Liver (tissue), 9 donors: ENCODE measurements around the gene TNS1. TPM values are rescaled to one million over a fixed set of nuclear protein-coding genes. Genes with fewer than 3 reads are reported as not detected.

Experiments
- DNase-seq: peaks from one replicate; pipeline ENCODE4 v3.0.0-alpha.2; 2017; ENCODE audit warnings: low spot score
- H3K27ac ChIP-seq, 2 donors: one replicate each; pipeline ENCODE4 v1.7.0; 2013; ENCODE audit warnings: inconsistent platforms in 2 of 2, low read length in 2 of 2, control low read depth in 1 of 2, low read depth in 1 of 2, mild to moderate bottlenecking in 1 of 2
- H3K27me3 ChIP-seq, 4 donors: one replicate each; pipeline versions ENCODE4 v1.6.1 to v1.7.0; 2013; ENCODE audit warnings: low read length in 3 of 4, inconsistent platforms in 1 of 4, mild to moderate bottlenecking in 1 of 4, moderate library complexity in 1 of 4; ENCODE audit not compliant: control insufficient read depth in 4 of 4, insufficient read depth in 4 of 4
- H3K36me3 ChIP-seq, 4 donors: one replicate each; pipeline versions ENCODE4 v1.6.1 to v1.7.0; 2013; ENCODE audit warnings: low read length in 3 of 4, mild to moderate bottlenecking in 3 of 4, low read depth in 1 of 4, moderate library complexity in 1 of 4; ENCODE audit not compliant: control insufficient read depth in 4 of 4, insufficient read depth in 3 of 4
- H3K4me1 ChIP-seq, 4 donors: one replicate each; pipeline versions ENCODE4 v1.6.1 to v1.7.0; 2013; ENCODE audit warnings: low read length in 3 of 4, mild to moderate bottlenecking in 3 of 4, moderate library complexity in 1 of 4; ENCODE audit not compliant: control insufficient read depth in 4 of 4, insufficient read depth in 4 of 4
- H3K4me3 ChIP-seq, 3 donors: one replicate each; pipeline versions ENCODE4 v1.6.1 to v1.7.0; 2013; ENCODE audit warnings: low read length in 3 of 3, control low read depth in 1 of 3, low read depth in 1 of 3, mild to moderate bottlenecking in 1 of 3
- H3K9ac ChIP-seq, 2 donors: one replicate each; pipeline ENCODE4 v1.7.0; 2013; ENCODE audit warnings: low read length in 2 of 2, mild to moderate bottlenecking in 2 of 2, moderate library complexity in 2 of 2, control low read depth in 1 of 2, low read depth in 1 of 2
- H3K9me3 ChIP-seq, 4 donors: one replicate each; pipeline versions ENCODE4 v1.6.1 to v1.7.0; 2013; ENCODE audit warnings: low read length in 3 of 4; ENCODE audit not compliant: control insufficient read depth in 4 of 4
- FOXA1 ChIP-seq: IDR thresholded peaks from 2 replicates; pipeline ENCODE4 v1.6.1; 2016; ENCODE audit warnings: antibody characterized with exemption
- GABPA ChIP-seq, 2 donors: IDR thresholded peaks in 1 of 2; conservative IDR thresholded peaks in 1 of 2; 2 replicates each; pipeline ENCODE4 v1.6.1; 2016; ENCODE audit warnings: antibody characterized with exemption in 2 of 2, mild to moderate bottlenecking in 1 of 2, moderate library complexity in 1 of 2
- HNF4G ChIP-seq: IDR thresholded peaks from 2 replicates; pipeline ENCODE4 v1.6.1; 2016; ENCODE audit warnings: antibody characterized with exemption
- JUND ChIP-seq, 2 donors: IDR thresholded peaks; 2 replicates each; pipeline ENCODE4 v1.6.1; 2016; ENCODE audit warnings: antibody characterized with exemption in 2 of 2
- NR2F2 ChIP-seq: IDR thresholded peaks from 2 replicates; pipeline ENCODE4 v1.6.1; 2016; ENCODE audit warnings: antibody characterized with exemption
- RAD21 ChIP-seq, 2 donors: IDR thresholded peaks; 2 replicates each; pipeline ENCODE4 v1.6.1; 2016; ENCODE audit warnings: antibody characterized with exemption in 2 of 2, mild to moderate bottlenecking in 2 of 2
- RXRA ChIP-seq, 2 donors: IDR thresholded peaks; 2 replicates each; pipeline ENCODE4 v1.6.1; 2017 to 2018; ENCODE audit warnings: antibody characterized with exemption in 2 of 2, mild to moderate bottlenecking in 1 of 2
- SP1 ChIP-seq: IDR thresholded peaks from 2 replicates; pipeline ENCODE4 v1.6.1; 2018; ENCODE audit warnings: antibody characterized with exemption, mild to moderate bottlenecking
- YY1 ChIP-seq: IDR thresholded peaks from 2 replicates; pipeline ENCODE4 v1.6.1; 2016; ENCODE audit warnings: antibody characterized with exemption, mild to moderate bottlenecking
- WGBS: extraction: QIAGEN DNeasy Blood & Tissue Kit; methylation state at CpG from one replicate; pipeline ENCODE4 v1.1.7; 2013; 5-methylcytosine and 5-hydroxymethylcytosine counted together
- polyA plus RNA-seq, 2 donors: library from polyadenylated mRNA; stranded (reverse) in 1 of 2; unstranded in 1 of 2; fragments of 200-250 nt in 1 of 2; fragments of >200 nt in 1 of 2; fragmentation: Nextera tagmentation in 1 of 2; extraction: Ambion mirVana in 1 of 2; gene quantifications; one replicate each; pipeline versions ENCODE4 v1.2.1 to v1.2.3, GENCODE V29; 2013 to 2015
- total RNA-seq, 2 donors: library from RNA; depleted of rRNA; stranded (reverse); fragments of >200 nt; gene quantifications; one replicate each; pipeline ENCODE4 v1.2.3, GENCODE V29; 2014
- TF ChIP-seq, protein P1 (sequence below): IDR thresholded peaks from 2 replicates; pipeline ENCODE4 v1.6.1; 2016; ENCODE audit warnings: antibody characterized with exemption
- TF ChIP-seq, protein P2 (sequence below): IDR thresholded peaks from 2 replicates; pipeline ENCODE4 v1.6.1; 2016; ENCODE audit warnings: antibody characterized with exemption, mild to moderate bottlenecking
- TF ChIP-seq, protein P3 (sequence below): fragments of 150-350 bp; IDR thresholded peaks from 2 replicates; pipeline ENCODE4 v1.5.1; 2017; ENCODE audit warnings: improper control_type of control experiment, low read depth, low read length; ENCODE audit not compliant: missing input control
- TF ChIP-seq, protein P4 (sequence below): IDR thresholded peaks from 2 replicates; pipeline ENCODE4 v1.6.1; 2016; ENCODE audit warnings: antibody characterized with exemption
- TF ChIP-seq, protein P5 (sequence below): IDR thresholded peaks from 2 replicates; pipeline ENCODE4 v1.6.1; 2016; ENCODE audit warnings: antibody characterized with exemption
- donor health status: healthy.
- donor health status: healthy.
- donor health status: healthy.
- donor health status: healthy.
- donor health status: healthy.

The TNS1 gene
- total and polyA plus RNA-seq, 4 donors = 16.3 to 128 (median 57.3) TPM

DNA sequence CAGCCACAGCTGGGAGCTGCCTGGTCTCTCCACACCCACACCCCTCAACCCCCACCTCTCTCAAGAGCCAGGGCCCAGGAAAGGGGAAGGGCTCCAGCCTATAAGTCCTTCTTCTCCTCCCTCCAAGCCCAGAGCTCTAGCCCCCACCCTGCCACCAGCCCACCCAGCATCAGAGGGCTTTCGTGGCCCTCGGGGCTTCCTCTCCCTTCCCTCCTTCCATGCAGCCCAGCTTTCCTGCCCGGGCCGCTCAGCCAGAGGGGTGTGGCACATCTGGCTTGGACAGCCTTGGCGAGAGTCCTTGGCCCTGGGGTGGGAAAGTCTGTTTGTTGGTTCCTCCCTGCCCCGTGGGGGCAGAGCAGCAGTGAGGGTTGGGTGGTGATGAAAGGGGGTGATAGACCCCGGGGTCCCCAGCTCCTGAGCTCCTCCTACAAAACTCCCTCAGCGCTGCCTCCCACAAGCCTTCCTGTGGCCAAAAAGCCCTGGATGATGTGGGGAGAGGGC is 7.0 kb downstream of the TNS1 start:
- 40% methylated on average over 8 of the region's 8 CpGs for WGBS
- no peaks in the 10 kb centered on the region for H3K9me3 ChIP-seq
- TF ChIP-seq SP1 (no peak), HNF4G (no peak), RXRA (IDR thresholded peaks at IDR 0.05) (no peak), YY1 (no peak)
- no peak overlapping the region for H3K27ac ChIP-seq
- no peak for DNase-seq
- no peaks in the 10 kb centered on the region for H3K36me3 ChIP-seq
- no peaks in the 10 kb centered on the region for H3K4me1 ChIP-seq
- no peak overlapping the region for H3K4me3 ChIP-seq
- no peak overlapping the region for H3K9ac ChIP-seq
- H3K27me3 ChIP-seq = no peaks in the 10 kb centered on the region

DNA sequence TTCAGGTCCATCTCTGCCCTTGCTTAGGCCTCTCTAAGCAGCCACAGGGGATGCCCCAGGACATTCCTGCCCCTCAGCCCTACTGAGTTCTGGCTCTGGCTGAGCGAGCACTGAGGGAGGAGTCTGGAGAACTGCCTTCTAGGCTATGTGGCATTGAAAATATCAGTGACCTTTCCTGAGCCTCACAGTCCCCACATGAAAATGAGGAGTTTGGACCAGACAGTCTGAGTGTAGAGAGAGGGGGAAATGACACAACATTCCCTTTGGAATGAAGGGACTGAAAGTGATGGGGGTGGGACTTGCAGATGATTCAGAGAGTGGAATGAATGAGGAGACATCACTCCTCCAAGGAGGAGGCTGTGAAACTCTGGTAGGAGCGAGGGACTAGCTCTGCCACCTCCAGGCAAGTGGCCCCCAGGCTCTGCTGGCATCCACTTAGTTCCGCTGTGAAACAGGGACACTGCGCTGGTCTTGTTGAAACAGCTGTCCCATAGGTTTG is 8.0 kb downstream of the TNS1 start:
- H3K36me3 ChIP-seq = no peaks in the 10 kb centered on the region
- no peak overlapping the region for H3K27ac ChIP-seq
- H3K9ac ChIP-seq = no peak overlapping the region
- H3K4me3 ChIP-seq = no peak overlapping the region
- DNase-seq = no peak
- WGBS = 93% methylated on average over 4 of the region's 4 CpGs
- TF ChIP-seq, protein P1, sequence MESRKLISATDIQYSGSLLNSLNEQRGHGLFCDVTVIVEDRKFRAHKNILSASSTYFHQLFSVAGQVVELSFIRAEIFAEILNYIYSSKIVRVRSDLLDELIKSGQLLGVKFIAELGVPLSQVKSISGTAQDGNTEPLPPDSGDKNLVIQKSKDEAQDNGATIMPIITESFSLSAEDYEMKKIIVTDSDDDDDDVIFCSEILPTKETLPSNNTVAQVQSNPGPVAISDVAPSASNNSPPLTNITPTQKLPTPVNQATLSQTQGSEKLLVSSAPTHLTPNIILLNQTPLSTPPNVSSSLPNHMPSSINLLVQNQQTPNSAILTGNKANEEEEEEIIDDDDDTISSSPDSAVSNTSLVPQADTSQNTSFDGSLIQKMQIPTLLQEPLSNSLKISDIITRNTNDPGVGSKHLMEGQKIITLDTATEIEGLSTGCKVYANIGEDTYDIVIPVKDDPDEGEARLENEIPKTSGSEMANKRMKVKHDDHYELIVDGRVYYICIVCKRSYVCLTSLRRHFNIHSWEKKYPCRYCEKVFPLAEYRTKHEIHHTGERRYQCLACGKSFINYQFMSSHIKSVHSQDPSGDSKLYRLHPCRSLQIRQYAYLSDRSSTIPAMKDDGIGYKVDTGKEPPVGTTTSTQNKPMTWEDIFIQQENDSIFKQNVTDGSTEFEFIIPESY = no peak
- TF ChIP-seq, protein P2, sequence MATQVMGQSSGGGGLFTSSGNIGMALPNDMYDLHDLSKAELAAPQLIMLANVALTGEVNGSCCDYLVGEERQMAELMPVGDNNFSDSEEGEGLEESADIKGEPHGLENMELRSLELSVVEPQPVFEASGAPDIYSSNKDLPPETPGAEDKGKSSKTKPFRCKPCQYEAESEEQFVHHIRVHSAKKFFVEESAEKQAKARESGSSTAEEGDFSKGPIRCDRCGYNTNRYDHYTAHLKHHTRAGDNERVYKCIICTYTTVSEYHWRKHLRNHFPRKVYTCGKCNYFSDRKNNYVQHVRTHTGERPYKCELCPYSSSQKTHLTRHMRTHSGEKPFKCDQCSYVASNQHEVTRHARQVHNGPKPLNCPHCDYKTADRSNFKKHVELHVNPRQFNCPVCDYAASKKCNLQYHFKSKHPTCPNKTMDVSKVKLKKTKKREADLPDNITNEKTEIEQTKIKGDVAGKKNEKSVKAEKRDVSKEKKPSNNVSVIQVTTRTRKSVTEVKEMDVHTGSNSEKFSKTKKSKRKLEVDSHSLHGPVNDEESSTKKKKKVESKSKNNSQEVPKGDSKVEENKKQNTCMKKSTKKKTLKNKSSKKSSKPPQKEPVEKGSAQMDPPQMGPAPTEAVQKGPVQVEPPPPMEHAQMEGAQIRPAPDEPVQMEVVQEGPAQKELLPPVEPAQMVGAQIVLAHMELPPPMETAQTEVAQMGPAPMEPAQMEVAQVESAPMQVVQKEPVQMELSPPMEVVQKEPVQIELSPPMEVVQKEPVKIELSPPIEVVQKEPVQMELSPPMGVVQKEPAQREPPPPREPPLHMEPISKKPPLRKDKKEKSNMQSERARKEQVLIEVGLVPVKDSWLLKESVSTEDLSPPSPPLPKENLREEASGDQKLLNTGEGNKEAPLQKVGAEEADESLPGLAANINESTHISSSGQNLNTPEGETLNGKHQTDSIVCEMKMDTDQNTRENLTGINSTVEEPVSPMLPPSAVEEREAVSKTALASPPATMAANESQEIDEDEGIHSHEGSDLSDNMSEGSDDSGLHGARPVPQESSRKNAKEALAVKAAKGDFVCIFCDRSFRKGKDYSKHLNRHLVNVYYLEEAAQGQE = no peak
- no peaks in the 10 kb centered on the region for H3K9me3 ChIP-seq
- H3K4me1 ChIP-seq = no peaks in the 10 kb centered on the region
- no peaks in the 10 kb centered on the region for H3K27me3 ChIP-seq

DNA sequence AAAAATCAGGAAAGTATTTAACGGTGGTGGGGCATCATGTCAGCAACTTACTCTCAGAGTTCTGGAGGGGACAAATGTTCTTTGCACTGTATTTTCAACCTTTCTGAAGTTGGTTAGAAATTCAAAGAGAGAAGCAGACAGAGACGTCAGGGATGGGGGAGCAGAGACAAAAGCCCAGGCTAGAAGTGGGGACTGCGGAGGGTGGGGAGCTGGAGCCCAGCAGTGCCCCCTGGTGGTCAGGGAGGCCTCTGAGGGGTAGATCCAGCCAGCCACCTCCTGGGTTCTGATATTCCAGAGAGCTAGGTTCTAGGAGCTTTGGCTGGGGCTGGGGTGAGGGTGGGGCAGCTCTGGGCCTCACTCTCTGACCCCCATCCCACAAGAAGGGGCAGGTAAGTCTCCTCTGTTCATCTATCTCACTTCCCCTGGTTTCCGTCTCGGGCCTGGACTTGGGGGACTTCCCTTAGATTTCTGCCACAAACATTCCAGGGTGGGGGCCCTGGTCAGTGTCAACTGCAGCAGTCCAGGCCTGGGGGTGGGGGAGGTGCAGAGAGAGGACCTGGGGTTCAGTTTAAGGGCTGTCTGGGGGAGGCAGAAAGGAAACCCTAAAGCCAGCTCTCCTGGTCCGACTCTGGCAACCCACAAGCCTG is 8.9 kb downstream of the TNS1 start:
- TF ChIP-seq, protein P3, sequence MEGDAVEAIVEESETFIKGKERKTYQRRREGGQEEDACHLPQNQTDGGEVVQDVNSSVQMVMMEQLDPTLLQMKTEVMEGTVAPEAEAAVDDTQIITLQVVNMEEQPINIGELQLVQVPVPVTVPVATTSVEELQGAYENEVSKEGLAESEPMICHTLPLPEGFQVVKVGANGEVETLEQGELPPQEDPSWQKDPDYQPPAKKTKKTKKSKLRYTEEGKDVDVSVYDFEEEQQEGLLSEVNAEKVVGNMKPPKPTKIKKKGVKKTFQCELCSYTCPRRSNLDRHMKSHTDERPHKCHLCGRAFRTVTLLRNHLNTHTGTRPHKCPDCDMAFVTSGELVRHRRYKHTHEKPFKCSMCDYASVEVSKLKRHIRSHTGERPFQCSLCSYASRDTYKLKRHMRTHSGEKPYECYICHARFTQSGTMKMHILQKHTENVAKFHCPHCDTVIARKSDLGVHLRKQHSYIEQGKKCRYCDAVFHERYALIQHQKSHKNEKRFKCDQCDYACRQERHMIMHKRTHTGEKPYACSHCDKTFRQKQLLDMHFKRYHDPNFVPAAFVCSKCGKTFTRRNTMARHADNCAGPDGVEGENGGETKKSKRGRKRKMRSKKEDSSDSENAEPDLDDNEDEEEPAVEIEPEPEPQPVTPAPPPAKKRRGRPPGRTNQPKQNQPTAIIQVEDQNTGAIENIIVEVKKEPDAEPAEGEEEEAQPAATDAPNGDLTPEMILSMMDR = peak; percentile 70
- no peak for TF ChIP-seq NR2F2
- TF ChIP-seq HNF4G = no peak
- no peak for TF ChIP-seq JUND (IDR thresholded peaks at IDR 0.05)
- TF ChIP-seq FOXA1 = no peak
- TF ChIP-seq RAD21 (IDR thresholded peaks at IDR 0.05) = peak; percentile 66 to 81
- no peak for TF ChIP-seq SP1
- TF ChIP-seq, protein P4, sequence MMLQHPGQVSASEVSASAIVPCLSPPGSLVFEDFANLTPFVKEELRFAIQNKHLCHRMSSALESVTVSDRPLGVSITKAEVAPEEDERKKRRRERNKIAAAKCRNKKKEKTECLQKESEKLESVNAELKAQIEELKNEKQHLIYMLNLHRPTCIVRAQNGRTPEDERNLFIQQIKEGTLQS = no peak
- TF ChIP-seq, protein P5, sequence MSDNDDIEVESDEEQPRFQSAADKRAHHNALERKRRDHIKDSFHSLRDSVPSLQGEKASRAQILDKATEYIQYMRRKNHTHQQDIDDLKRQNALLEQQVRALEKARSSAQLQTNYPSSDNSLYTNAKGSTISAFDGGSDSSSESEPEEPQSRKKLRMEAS = no peak
- TF ChIP-seq, protein P1 = no peak
- no peak for TF ChIP-seq GABPA (IDR thresholded peaks at IDR 0.05 in 1 of 2, conservative IDR thresholded peaks at IDR 0.05 in 1 of 2)
- TF ChIP-seq RXRA (IDR thresholded peaks at IDR 0.05) = no peak
- Histone ChIP-seq H3K4me3 (no peak overlapping the region), H3K4me1 (no peaks in the 10 kb centered on the region), H3K36me3 (no peaks in the 10 kb centered on the region), H3K27ac (no peak overlapping the region), H3K9ac (no peak overlapping the region), H3K27me3 (no peaks in the 10 kb centered on the region), H3K9me3 (no peaks in the 10 kb centered on the region)
- peak; percentile 80 for DNase-seq
- WGBS = 62% methylated on average over 6 of the region's 6 CpGs
